Measurements from ENCODE around the gene ISG20L2.

DNA sequence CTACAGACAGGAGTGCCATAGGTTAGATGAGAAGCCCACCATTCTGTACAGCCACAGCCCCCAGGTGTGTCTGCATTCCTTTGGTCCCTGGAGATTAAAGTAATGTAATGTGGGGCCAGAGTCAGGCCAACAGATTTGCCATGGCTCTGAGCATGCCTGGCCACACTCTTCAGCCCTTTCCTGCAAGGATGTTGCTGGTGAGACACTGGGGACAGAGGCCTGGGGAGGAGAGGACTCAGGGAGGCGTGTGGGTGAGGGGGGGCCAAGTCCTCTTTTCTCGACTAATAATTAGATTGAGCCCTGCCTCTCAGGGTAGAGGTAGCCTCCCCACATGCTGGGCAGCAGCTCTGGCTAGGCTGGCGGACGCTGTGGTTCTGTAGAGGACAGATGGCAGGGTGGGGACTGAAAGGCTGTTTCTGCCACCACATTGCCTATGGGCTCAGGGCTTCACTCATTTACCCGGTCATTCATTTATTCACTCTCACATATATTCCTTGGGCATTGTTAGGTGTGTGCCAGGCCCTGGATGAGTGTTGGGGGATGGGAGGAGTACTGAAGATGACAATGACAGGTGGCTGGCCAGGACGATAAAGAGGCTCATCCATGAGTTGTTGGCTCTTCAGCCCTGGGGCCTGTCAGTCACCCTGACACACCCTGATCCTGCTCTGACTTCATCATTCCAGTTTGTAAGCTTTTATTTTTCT lies 31.7 kb upstream of the ISG20L2 start:
- TF ChIP-seq CBX2 (IDR thresholded peaks at IDR 0.05; ENCODE audit: borderline replicate concordance, low read depth) (no peak), POLR2A (IDR thresholded peaks at IDR 0.05; ENCODE audit: low read length) (no peak), MAZ (IDR thresholded peaks at IDR 0.05; ENCODE audit: borderline replicate concordance, low read depth, low read length) (no peak), RAD21 (conservative IDR thresholded peaks at IDR 0.05 in 1 of 2, IDR thresholded peaks at IDR 0.05 in 1 of 2) (no peak), RCOR1 (IDR thresholded peaks at IDR 0.05; ENCODE audit: low read depth, low read length) (no peak), SMC3 (IDR thresholded peaks at IDR 0.05) (no peak)
- TF ChIP-seq, protein P1, sequence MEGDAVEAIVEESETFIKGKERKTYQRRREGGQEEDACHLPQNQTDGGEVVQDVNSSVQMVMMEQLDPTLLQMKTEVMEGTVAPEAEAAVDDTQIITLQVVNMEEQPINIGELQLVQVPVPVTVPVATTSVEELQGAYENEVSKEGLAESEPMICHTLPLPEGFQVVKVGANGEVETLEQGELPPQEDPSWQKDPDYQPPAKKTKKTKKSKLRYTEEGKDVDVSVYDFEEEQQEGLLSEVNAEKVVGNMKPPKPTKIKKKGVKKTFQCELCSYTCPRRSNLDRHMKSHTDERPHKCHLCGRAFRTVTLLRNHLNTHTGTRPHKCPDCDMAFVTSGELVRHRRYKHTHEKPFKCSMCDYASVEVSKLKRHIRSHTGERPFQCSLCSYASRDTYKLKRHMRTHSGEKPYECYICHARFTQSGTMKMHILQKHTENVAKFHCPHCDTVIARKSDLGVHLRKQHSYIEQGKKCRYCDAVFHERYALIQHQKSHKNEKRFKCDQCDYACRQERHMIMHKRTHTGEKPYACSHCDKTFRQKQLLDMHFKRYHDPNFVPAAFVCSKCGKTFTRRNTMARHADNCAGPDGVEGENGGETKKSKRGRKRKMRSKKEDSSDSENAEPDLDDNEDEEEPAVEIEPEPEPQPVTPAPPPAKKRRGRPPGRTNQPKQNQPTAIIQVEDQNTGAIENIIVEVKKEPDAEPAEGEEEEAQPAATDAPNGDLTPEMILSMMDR (IDR thresholded peaks at IDR 0.05), result no peak
- TF ChIP-seq, protein P2, sequence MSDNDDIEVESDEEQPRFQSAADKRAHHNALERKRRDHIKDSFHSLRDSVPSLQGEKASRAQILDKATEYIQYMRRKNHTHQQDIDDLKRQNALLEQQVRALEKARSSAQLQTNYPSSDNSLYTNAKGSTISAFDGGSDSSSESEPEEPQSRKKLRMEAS (IDR thresholded peaks at IDR 0.05), result no peak

Data from A549 (cell line).